Keratinocyte (primary cell): Measurements from ENCODE around the gene CBL.

Source experiments
- EZH2 ChIP-seq: IDR thresholded peaks from one replicate; pipeline ENCODE4 v1.6.1; 2012; ENCODE audit warnings: inconsistent platforms, mild to moderate bottlenecking, low read length, moderate library complexity
- TF ChIP-seq, protein P1 (sequence below), 3 experiments: IDR thresholded peaks in 1 of 3; conservative IDR thresholded peaks in 1 of 3; optimal IDR thresholded peaks in 1 of 3; 2 replicates in 2 of 3; 3 replicates in 1 of 3; pipeline versions ENCODE3 to v1.5.1; 2011; ENCODE audit warnings: low read length in 3 of 3, mild to moderate bottlenecking in 3 of 3, moderate library complexity in 2 of 3, control low read depth in 1 of 3, inconsistent platforms in 1 of 3; ENCODE audit not compliant: insufficient read depth in 2 of 3; ENCODE audit errors: extremely low read depth in 1 of 3

DNA sequence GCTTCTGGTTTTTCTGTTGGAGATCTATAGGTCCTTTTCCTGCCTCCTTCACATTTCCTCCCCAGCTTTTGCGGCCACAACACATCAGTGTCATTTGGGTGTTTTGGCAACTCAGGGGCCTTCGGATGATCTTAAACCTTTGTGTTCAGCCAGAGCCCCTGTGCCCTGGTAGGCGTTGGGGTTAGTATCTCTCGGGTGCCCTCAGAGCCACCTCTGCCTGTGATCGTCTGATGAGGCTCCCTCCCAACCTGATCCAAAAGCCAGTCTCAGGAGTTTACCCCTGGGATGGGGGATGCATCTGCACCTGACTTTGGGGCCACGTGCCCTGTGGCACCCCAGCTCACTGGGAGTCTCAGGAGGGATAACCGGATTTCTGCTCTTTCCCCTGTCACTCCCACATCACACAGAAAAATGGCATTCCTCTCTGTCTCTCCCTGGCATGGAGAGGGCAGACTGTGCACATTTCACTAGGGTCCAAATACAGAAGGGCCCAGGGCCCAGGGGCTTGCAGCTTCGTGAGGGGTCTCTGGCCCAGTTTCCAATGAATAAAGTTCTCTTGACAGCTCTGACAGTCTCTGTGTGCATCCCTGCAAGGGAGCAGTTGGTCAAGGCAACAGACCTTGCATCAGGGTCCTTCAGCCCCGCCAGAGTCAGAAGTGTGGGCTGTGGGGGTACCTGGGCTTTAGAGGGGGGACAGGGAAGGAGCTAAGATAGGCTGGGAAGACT, 130.8 kb downstream of the CBL start:
- TF ChIP-seq, protein P1, sequence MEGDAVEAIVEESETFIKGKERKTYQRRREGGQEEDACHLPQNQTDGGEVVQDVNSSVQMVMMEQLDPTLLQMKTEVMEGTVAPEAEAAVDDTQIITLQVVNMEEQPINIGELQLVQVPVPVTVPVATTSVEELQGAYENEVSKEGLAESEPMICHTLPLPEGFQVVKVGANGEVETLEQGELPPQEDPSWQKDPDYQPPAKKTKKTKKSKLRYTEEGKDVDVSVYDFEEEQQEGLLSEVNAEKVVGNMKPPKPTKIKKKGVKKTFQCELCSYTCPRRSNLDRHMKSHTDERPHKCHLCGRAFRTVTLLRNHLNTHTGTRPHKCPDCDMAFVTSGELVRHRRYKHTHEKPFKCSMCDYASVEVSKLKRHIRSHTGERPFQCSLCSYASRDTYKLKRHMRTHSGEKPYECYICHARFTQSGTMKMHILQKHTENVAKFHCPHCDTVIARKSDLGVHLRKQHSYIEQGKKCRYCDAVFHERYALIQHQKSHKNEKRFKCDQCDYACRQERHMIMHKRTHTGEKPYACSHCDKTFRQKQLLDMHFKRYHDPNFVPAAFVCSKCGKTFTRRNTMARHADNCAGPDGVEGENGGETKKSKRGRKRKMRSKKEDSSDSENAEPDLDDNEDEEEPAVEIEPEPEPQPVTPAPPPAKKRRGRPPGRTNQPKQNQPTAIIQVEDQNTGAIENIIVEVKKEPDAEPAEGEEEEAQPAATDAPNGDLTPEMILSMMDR (optimal IDR thresholded peaks at IDR 0.05 in 1 of 3, IDR thresholded peaks at IDR 0.05 in 1 of 3, conservative IDR thresholded peaks at IDR 0.05 in 1 of 3; ENCODE audit: extremely low read depth in 1 of 3, insufficient read depth in 2 of 3, low read length in 3 of 3): no peak
- no peak for TF ChIP-seq EZH2
